ENCODE measurements around the gene STXBP2. TPM values are rescaled to one million over a fixed set of nuclear protein-coding genes. Genes with fewer than 3 reads are reported as not detected.

STXBP2 gene
- total RNA-seq, 2 donors from 2014 or later, result 119 to 126 TPM

DNA sequence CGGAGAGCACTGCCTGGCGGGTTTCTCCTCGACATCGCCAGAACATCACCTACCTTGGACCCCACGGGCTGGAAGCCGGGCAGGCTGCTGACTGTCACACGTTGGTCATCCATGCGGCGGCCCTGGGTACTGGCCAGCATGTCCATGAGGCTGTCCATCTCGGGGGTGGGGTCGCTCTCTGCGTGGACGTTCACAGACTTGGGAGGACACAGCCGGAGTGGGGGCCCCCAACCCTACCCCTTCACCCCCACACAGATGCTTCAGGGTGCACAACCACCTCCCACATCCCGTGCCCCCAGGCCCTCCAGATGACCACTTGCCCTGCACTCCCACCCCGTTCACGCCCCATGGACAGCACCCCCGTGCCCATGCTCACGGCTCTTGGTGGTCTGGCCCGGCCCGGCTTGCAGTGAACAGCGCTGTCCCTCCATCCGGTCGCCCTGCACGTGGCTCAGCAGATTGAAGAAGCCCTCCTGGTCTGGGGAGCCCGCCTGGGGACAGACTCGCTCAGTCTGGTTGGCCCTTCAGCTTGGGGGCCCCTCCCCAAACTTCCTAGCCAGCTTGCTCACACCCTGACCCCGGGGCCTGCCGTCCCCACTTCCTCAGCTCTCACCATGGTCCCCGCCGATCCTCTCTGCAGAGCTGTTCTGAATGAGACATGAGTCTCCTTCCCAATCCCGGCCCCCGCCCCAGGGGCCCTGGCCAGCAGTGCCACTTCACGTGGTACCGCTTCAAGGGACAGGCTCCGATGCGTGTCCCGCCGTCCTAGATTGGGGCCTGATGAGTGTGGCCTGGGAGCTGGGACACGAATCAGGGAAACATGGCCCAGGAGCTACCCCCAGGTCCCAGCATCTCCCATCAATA is 4.3 kb upstream of the STXBP2 start:
- Mint-ChIP-seq H3K4me3 (no peak overlapping the region), H3K36me3 (ENCODE audit: low read depth) (peaks cover 2% of the 10 kb centered on the region), H3K27ac (no peak overlapping the region), H3K9me3 (no peaks in the 10 kb centered on the region), H3K27me3 (ENCODE audit: insufficient read depth) (peaks cover 30% of the 10 kb centered on the region), H3K4me1 (peaks cover 17% of the 10 kb centered on the region)
- Histone ChIP-seq H3K9ac (ENCODE audit: extremely low read depth, low read length, poor library complexity, severe bottlenecking) (no peak overlapping the region), H3K27ac (ENCODE audit: low read depth, low read length) (no peak overlapping the region), H3K4me1 (ENCODE audit: control insufficient read depth, insufficient read depth, low read length) (no peaks in the 10 kb centered on the region), H3K27me3 (ENCODE audit: control insufficient read depth, insufficient read depth, low read length, poor library complexity, severe bottlenecking) (peaks cover 23% of the 10 kb centered on the region), H3K36me3 (ENCODE audit: control insufficient read depth, insufficient read depth, low read length) (no peaks in the 10 kb centered on the region), H3K4me3 (ENCODE audit: low read length) (no peak overlapping the region), H3K9me3 (ENCODE audit: control insufficient read depth, low read length) (no peaks in the 10 kb centered on the region)
- no peak for DNase-seq
- WGBS, 2 experiments (ENCODE audit: insufficient coverage in 1 of 2, insufficient read length in 1 of 2), result 92 to 100% methylated on average over 16 to 40 of the region's 40 CpGs
- TF ChIP-seq, protein P1, sequence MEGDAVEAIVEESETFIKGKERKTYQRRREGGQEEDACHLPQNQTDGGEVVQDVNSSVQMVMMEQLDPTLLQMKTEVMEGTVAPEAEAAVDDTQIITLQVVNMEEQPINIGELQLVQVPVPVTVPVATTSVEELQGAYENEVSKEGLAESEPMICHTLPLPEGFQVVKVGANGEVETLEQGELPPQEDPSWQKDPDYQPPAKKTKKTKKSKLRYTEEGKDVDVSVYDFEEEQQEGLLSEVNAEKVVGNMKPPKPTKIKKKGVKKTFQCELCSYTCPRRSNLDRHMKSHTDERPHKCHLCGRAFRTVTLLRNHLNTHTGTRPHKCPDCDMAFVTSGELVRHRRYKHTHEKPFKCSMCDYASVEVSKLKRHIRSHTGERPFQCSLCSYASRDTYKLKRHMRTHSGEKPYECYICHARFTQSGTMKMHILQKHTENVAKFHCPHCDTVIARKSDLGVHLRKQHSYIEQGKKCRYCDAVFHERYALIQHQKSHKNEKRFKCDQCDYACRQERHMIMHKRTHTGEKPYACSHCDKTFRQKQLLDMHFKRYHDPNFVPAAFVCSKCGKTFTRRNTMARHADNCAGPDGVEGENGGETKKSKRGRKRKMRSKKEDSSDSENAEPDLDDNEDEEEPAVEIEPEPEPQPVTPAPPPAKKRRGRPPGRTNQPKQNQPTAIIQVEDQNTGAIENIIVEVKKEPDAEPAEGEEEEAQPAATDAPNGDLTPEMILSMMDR (conservative IDR thresholded peaks at IDR 0.05), result no peak

DNA sequence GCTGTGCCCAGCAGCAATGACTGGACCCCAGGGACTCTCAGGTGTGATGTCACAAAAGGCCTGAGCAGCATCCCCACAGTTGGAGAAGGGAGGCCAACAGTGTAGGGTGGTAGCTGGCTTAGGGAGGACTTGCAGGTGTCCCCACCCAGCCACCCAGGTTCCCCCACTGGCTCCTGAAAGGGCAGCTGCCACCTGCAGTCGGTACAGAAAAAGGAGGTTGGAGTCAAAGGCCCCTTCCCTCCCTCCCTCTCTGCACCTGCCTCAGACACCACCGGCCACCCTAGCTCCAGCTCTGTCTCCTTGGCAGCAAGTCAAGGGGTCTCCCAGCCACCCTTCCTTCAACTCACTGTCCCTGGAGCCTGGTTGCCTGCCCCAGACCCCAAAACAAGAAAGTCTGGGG is 3.2 kb upstream of the STXBP2 start, which contains the start of gene PCP2:
PCP2 (minus strand) TSS at position 22 of the 400 bp plus-strand sequence. CDS start 262 bp downstream, outside the sequence.
- WGBS, 2 experiments (ENCODE audit: insufficient coverage in 1 of 2, insufficient read length in 1 of 2), result 64% methylated on average over 2 of the region's 2 CpGs; no CpG with 5 or more reads in 1 of the 2 experiments
- no peaks in the 10 kb centered on the region for H3K9me3 ChIP-seq (ENCODE audit: control insufficient read depth, low read length)
- Mint-ChIP-seq H3K27me3 (ENCODE audit: insufficient read depth) (peaks cover 30% of the 10 kb centered on the region), H3K9me3 (no peaks in the 10 kb centered on the region), H3K4me3 (no peak within 1 kb of the TSS), H3K27ac (no peak within 1 kb of the TSS), H3K36me3 (ENCODE audit: low read depth) (peaks cover 2% of the 10 kb centered on the region), H3K4me1 (peaks cover 14% of the 10 kb centered on the region)
- H3K4me3 ChIP-seq (ENCODE audit: low read length), result no peak within 1 kb of the TSS
- H3K27me3 ChIP-seq (ENCODE audit: control insufficient read depth, insufficient read depth, low read length, poor library complexity, severe bottlenecking), result peaks cover 23% of the 10 kb centered on the region
- no peak within 1 kb of the TSS for H3K9ac ChIP-seq (ENCODE audit: extremely low read depth, low read length, poor library complexity, severe bottlenecking)
- H3K27ac ChIP-seq (ENCODE audit: low read depth, low read length), result no peak within 1 kb of the TSS
- H3K4me1 ChIP-seq (ENCODE audit: control insufficient read depth, insufficient read depth, low read length), result no peaks in the 10 kb centered on the region
- no peak for DNase-seq
- TF ChIP-seq, protein P1 (conservative IDR thresholded peaks at IDR 0.05), result no peak
- no peaks in the 10 kb centered on the region for H3K36me3 ChIP-seq (ENCODE audit: control insufficient read depth, insufficient read depth, low read length)

DNA sequence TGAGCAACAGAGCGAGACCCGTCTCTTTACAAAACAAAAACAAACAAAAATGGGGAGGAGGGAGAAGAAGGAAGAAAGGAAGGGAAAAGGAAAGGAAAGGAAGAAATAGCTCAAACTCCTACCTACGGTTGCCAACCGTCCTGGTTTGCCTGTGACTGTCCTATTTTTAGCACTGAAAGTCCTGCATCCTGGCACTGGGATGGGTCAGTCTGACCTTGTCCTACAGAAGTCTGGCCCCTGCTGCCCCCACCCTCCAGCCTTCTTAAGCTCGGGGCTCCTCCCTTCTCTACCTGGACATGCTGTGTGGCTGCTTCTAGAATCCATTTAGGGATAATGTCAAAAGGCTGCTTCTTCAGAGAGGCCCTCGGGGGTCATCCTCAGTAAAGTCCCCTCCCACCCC is 1.2 kb upstream of the STXBP2 start:
- WGBS, 2 experiments (ENCODE audit: insufficient coverage in 1 of 2, insufficient read length in 1 of 2), result 69 to 78% methylated on average over 6 of the region's 6 CpGs
- H3K9me3 Mint-ChIP-seq, result no peaks in the 10 kb centered on the region
- H3K4me1 ChIP-seq (ENCODE audit: control insufficient read depth, insufficient read depth, low read length), result no peaks in the 10 kb centered on the region
- H3K27me3 Mint-ChIP-seq (ENCODE audit: insufficient read depth), result peaks cover 30% of the 10 kb centered on the region
- H3K9me3 ChIP-seq (ENCODE audit: control insufficient read depth, low read length), result no peaks in the 10 kb centered on the region
- H3K4me3 ChIP-seq (ENCODE audit: low read length), result no peak overlapping the region
- H3K4me1 Mint-ChIP-seq, result peaks cover 1% of the 10 kb centered on the region
- peaks cover 14% of the 10 kb centered on the region for H3K36me3 Mint-ChIP-seq (ENCODE audit: low read depth)
- H3K36me3 ChIP-seq (ENCODE audit: control insufficient read depth, insufficient read depth, low read length), result peaks cover 10% of the 10 kb centered on the region
- H3K27ac ChIP-seq (ENCODE audit: low read depth, low read length), result no peak overlapping the region
- DNase-seq, result no peak
- H3K27me3 ChIP-seq (ENCODE audit: control insufficient read depth, insufficient read depth, low read length, poor library complexity, severe bottlenecking), result peaks cover 23% of the 10 kb centered on the region
- H3K27ac Mint-ChIP-seq, result no peak overlapping the region
- no peak overlapping the region for H3K9ac ChIP-seq (ENCODE audit: extremely low read depth, low read length, poor library complexity, severe bottlenecking)
- peak overlapping the region; percentile 77 for H3K4me3 Mint-ChIP-seq
- TF ChIP-seq, protein P1 (conservative IDR thresholded peaks at IDR 0.05), result no peak
